HepG2 (cell line): ENCODE data around the gene ALCAM. TPM values are rescaled to one million over a fixed set of nuclear protein-coding genes. Genes with fewer than 3 reads are reported as not detected.

Experiments used
- FOSL2 ChIP-seq: sonication (generic); formaldehyde crosslinking; IDR thresholded peaks from 2 replicates; pipeline ENCODE4 v1.4.0; 2020; ENCODE audit warnings: missing genetic modification reagents
- HDAC1 ChIP-seq: sonication (generic); formaldehyde crosslinking; IDR thresholded peaks from 2 replicates; pipeline ENCODE4 v1.5.1; 2020; ENCODE audit warnings: mild to moderate bottlenecking, missing genetic modification reagents
- MAFG ChIP-seq: sonication (generic); formaldehyde crosslinking; IDR thresholded peaks from 2 replicates; pipeline ENCODE4 v1.5.1; 2020; ENCODE audit warnings: mild to moderate bottlenecking, missing genetic modification reagents
- NAIF1 ChIP-seq: sonication (generic); formaldehyde crosslinking; IDR thresholded peaks from 2 replicates; pipeline ENCODE4 v1.5.0; 2020; ENCODE audit warnings: mild to moderate bottlenecking, missing genetic modification reagents, borderline replicate concordance
- NFAT5 ChIP-seq: sonication (generic); formaldehyde crosslinking; IDR thresholded peaks from 2 replicates; pipeline ENCODE4 v1.4.0; 2020; ENCODE audit warnings: missing genetic modification reagents
- NFE2 ChIP-seq: sonication (generic); formaldehyde crosslinking; IDR thresholded peaks from 2 replicates; pipeline ENCODE4 v1.4.0; 2020; ENCODE audit warnings: missing genetic modification reagents
- NFE2L2 ChIP-seq: fragments of 150-350 bp; IDR thresholded peaks from 2 replicates; pipeline ENCODE4 v1.6.1; 2014; ENCODE audit warnings: low read length
- NFIB ChIP-seq: sonication (generic); formaldehyde crosslinking; IDR thresholded peaks from 2 replicates; pipeline ENCODE4 v1.9.0; 2021; ENCODE audit warnings: missing genetic modification reagents, mild to moderate bottlenecking, borderline replicate concordance
- PBX2 ChIP-seq: IDR thresholded peaks from 2 replicates; pipeline ENCODE4 v1.6.1; 2016; ENCODE audit warnings: control low read depth
- RAD21 ChIP-seq: fragments of 450-650 bp; formaldehyde crosslinking; IDR thresholded peaks from 2 replicates; pipeline ENCODE4 v1.5.0; 2020; ENCODE audit warnings: mild to moderate bottlenecking
- RARG ChIP-seq: sonication (generic); formaldehyde crosslinking; IDR thresholded peaks from 2 replicates; pipeline ENCODE4 v1.4.0; 2020; ENCODE audit warnings: low read depth, mild to moderate bottlenecking, missing genetic modification reagents
- TCF12 ChIP-seq, 2 experiments: fragments of 450-650 bp in 1 of 2; sonication (generic) in 1 of 2; formaldehyde crosslinking in 1 of 2; IDR thresholded peaks; 2 replicates each; pipeline versions ENCODE4 v1.6.1 to v1.8.0; 2017 to 2022; ENCODE audit warnings: antibody characterized with exemption in 1 of 2, mild to moderate bottlenecking in 1 of 2, missing genetic modification reagents in 1 of 2, moderate library complexity in 1 of 2
- TEF ChIP-seq: sonication (generic); formaldehyde crosslinking; IDR thresholded peaks from 2 replicates; pipeline ENCODE4 v1.5.0; 2020; ENCODE audit warnings: missing genetic modification reagents
- ZFP90 ChIP-seq: sonication (generic); formaldehyde crosslinking; IDR thresholded peaks from 2 replicates; pipeline ENCODE4 v1.8.0; 2022; ENCODE audit warnings: missing genetic modification reagents, mild to moderate bottlenecking, inconsistent platforms, borderline replicate concordance
- ZNF101 ChIP-seq: sonication (generic); formaldehyde crosslinking; IDR thresholded peaks from 2 replicates; pipeline ENCODE4 v1.4.0; 2020; ENCODE audit warnings: mild to moderate bottlenecking, low read depth, missing genetic modification reagents, borderline replicate concordance
- ZNF24 ChIP-seq: fragments of 450-650 bp; IDR thresholded peaks from 2 replicates; pipeline ENCODE4 v1.6.1; 2017; ENCODE audit warnings: antibody characterized with exemption, mild to moderate bottlenecking
- ZNF414 ChIP-seq: sonication (generic); formaldehyde crosslinking; IDR thresholded peaks from 2 replicates; pipeline ENCODE4 v1.5.0; 2020; ENCODE audit warnings: missing genetic modification reagents
- ZNF552 ChIP-seq: sonication (generic); formaldehyde crosslinking; IDR thresholded peaks from 2 replicates; pipeline ENCODE4 v1.9.0; 2022; ENCODE audit warnings: missing genetic modification reagents, mild to moderate bottlenecking, borderline replicate concordance
- ZNF598 ChIP-seq: sonication (generic); formaldehyde crosslinking; IDR thresholded peaks from 2 replicates; pipeline ENCODE4 v1.5.1; 2020; ENCODE audit warnings: mild to moderate bottlenecking, missing genetic modification reagents, borderline replicate concordance
- ZNF674 ChIP-seq: sonication (generic); formaldehyde crosslinking; IDR thresholded peaks from 2 replicates; pipeline ENCODE4 v1.5.0; 2020; ENCODE audit warnings: low read depth, mild to moderate bottlenecking, missing genetic modification reagents
- ZNF713 ChIP-seq: sonication (generic); formaldehyde crosslinking; IDR thresholded peaks from 2 replicates; pipeline ENCODE4 v1.4.0; 2020; ENCODE audit warnings: mild to moderate bottlenecking, missing genetic modification reagents
- ZNF724P ChIP-seq: sonication (generic); formaldehyde crosslinking; IDR thresholded peaks from 2 replicates; pipeline ENCODE4 v1.8.0; 2022; ENCODE audit warnings: missing genetic modification reagents, borderline replicate concordance
- ZNF83 ChIP-seq: sonication (generic); formaldehyde crosslinking; IDR thresholded peaks from 2 replicates; pipeline ENCODE4 v1.4.0; 2020; ENCODE audit warnings: missing genetic modification reagents, mild to moderate bottlenecking, borderline replicate concordance
- polyA plus RNA-seq, 8 experiments: library from polyadenylated mRNA; depleted of rRNA in 3 of 8; stranded (reverse) in 7 of 8; unstranded in 1 of 8; fragments of >200 nt; fragmentation: Illumina TruSeq in 4 of 8; extraction: Trizol in 4 of 8; gene quantifications; 2 replicates each; pipeline versions ENCODE4 v1.2.1 to v1.2.3, GENCODE V29; 2011 to 2016; ENCODE audit warnings: low read depth in 4 of 8, missing spikeins in 1 of 8, mixed read lengths in 1 of 8; ENCODE audit not compliant: insufficient read depth in 1 of 8
- total RNA-seq, 5 experiments: library from RNA; depleted of rRNA; stranded (reverse); fragments of >200 nt; fragmentation: Illumina TruSeq; extraction: Trizol; gene quantifications; 2 replicates each; pipeline ENCODE4 v1.2.3, GENCODE V29; 2016; ENCODE audit warnings: low read depth in 1 of 5

Gene ALCAM
- total and polyA plus RNA-seq, 2 of the 13 experiments (the other 11 are each of a cell fraction or from before 2014, with no cell fraction given), result 26.0 to 33.1 TPM

- TF ChIP-seq NFIB (CRISPR knock-in tag) (no peak), NAIF1 (CRISPR knock-in tag) (no peak), ZNF713 (CRISPR knock-in tag) (no peak), HDAC1 (peak; percentile 87), MAFG (no peak), NFAT5 (CRISPR knock-in tag) (no peak), ZNF83 (CRISPR knock-in tag) (no peak), ZNF552 (CRISPR knock-in tag) (no peak), ZNF674 (CRISPR knock-in tag) (no peak), ZNF724P (CRISPR knock-in tag) (no peak), TEF (CRISPR knock-in tag) (no peak), ZNF24 (peak; percentile 33), TCF12 (IDR thresholded peaks at IDR 0.05) (no peak), TCF12 (CRISPR knock-in tag; IDR thresholded peaks at IDR 0.05) (peak; percentile 72; the same call in 1 of the 2 replicates), PBX2 (CRISPR knock-in tag) (no peak), ZNF598 (CRISPR knock-in tag) (no peak), RARG (no peak), NFE2 (no peak), ZFP90 (CRISPR knock-in tag) (no peak), FOSL2 (no peak; the same call in 1 of the 2 replicates), ZNF414 (no peak; the same call in 1 of the 2 replicates), RAD21 (CRISPR knock-in tag) (no peak), ZNF101 (CRISPR knock-in tag) (no peak), NFE2L2 (no peak)
Measured at GRCh38 chr3:105387122-105387751, 20.5 kb downstream of the ALCAM start (continued).
